Measurements from ENCODE around the gene NUDT3. TPM values are rescaled to one million over a fixed set of nuclear protein-coding genes. Genes with fewer than 3 reads are reported as not detected.

NUDT3 gene
- total RNA-seq, 1 donor from 2014 or later: 29.1 TPM

DNA sequence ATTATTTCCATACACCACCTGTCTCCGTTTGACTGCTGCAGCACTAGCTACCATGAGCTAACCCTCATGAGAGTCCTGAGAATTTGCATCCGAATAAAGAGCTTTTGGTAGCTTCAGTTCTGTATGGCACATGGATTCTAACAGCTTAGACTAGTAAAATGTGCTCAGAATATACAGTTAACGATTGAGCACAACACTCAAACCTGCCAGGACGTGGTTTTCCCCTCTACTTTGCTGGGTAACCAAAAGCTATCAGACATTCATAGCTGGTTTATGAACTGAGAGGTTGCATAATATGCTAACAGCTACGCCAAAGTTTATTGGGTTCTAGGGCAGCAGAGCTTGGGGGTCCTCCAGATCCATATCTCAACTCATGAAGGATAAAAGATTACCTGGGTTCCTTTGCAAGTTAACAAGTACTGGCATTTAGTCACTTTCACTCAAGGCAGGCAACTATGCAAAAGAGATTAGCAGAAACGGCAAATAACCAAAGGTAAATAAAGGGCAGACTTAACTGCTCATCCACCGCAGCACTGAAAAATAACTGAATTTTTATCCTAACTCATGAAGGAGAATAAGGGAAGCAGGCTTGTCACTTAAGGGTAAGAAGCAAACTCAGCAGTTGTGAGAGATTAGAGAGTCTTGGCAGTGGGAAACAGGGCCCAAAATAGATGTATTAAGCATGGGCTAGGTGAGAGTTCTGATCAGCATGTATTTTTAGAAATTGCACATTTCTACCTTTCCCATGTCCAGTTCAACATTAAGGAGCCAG lies 29.4 kb downstream of the NUDT3 start:
- no peaks in the 10 kb centered on the region for H3K27me3 ChIP-seq (ENCODE audit: low read depth)
- no peak overlapping the region for H3K4me3 ChIP-seq
- no peaks in the 10 kb centered on the region for H3K9me3 ChIP-seq
- ATAC-seq (no peak), DNase-seq (no peak)
- intact Hi-C loops (cut with DNase I): no loop called here
- H3K4me1 ChIP-seq: peaks cover 38% of the 10 kb centered on the region
- H3K27ac ChIP-seq: no peak overlapping the region
- TF ChIP-seq, protein P1, sequence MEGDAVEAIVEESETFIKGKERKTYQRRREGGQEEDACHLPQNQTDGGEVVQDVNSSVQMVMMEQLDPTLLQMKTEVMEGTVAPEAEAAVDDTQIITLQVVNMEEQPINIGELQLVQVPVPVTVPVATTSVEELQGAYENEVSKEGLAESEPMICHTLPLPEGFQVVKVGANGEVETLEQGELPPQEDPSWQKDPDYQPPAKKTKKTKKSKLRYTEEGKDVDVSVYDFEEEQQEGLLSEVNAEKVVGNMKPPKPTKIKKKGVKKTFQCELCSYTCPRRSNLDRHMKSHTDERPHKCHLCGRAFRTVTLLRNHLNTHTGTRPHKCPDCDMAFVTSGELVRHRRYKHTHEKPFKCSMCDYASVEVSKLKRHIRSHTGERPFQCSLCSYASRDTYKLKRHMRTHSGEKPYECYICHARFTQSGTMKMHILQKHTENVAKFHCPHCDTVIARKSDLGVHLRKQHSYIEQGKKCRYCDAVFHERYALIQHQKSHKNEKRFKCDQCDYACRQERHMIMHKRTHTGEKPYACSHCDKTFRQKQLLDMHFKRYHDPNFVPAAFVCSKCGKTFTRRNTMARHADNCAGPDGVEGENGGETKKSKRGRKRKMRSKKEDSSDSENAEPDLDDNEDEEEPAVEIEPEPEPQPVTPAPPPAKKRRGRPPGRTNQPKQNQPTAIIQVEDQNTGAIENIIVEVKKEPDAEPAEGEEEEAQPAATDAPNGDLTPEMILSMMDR (IDR thresholded peaks at IDR 0.05): no peak
- no peaks in the 10 kb centered on the region for H3K36me3 ChIP-seq

DNA sequence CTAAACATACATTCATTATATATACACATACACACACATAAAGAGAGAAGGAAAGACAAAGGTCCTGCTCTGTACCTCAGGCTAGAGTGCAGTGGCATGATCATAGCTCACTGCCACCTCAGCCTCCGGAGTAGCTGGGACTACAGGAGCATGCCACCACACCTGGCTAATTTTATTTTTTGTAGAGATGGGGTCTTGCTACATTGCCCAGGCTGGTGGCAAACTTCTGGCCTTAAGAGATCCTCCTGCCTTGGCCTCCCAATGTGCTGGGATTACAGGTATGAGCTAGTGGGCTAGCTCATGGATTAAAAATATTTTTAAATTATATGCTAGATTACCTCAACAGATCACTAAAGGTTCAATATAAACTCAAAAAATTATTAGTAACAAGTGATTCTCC lies 30.3 kb downstream of the NUDT3 start:
- peaks cover 38% of the 10 kb centered on the region for H3K4me1 ChIP-seq
- intact Hi-C loops (cut with DNase I): no loop called here
- no peak for DNase-seq
- no peak overlapping the region for H3K4me3 ChIP-seq
- ATAC-seq: no peak
- no peaks in the 10 kb centered on the region for H3K36me3 ChIP-seq
- TF ChIP-seq, protein P1 (IDR thresholded peaks at IDR 0.05): no peak
- no peaks in the 10 kb centered on the region for H3K27me3 ChIP-seq (ENCODE audit: low read depth)
- H3K9me3 ChIP-seq: no peaks in the 10 kb centered on the region
- H3K27ac ChIP-seq: no peak overlapping the region

DNA sequence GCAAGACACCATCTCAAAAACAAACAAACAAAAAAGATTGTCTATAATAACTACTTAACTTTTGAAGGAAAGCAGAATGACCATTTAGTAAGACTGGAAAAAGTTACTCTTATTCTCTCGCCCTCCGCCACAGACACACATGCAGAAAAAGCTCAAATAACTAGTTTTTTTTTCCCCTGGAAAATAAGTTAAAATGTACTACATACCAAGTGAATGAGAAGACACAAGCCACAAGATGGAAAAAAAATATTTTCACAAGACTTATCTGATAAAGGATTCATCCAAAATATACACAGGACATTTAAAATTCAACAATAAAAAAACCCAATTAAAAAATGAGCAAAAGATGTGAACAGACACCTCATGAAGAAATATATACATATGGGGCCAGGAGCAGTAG lies 31.9 kb downstream of the NUDT3 start:
- no peaks in the 10 kb centered on the region for H3K36me3 ChIP-seq
- DNase-seq: no peak
- H3K4me3 ChIP-seq: no peak overlapping the region
- peaks cover 33% of the 10 kb centered on the region for H3K4me1 ChIP-seq
- no peak for ATAC-seq
- intact Hi-C loops (cut with DNase I): no loop called here
- H3K9me3 ChIP-seq: no peaks in the 10 kb centered on the region
- no peak overlapping the region for H3K27ac ChIP-seq
- H3K27me3 ChIP-seq (ENCODE audit: low read depth): no peaks in the 10 kb centered on the region
- TF ChIP-seq, protein P1 (IDR thresholded peaks at IDR 0.05): no peak

DNA sequence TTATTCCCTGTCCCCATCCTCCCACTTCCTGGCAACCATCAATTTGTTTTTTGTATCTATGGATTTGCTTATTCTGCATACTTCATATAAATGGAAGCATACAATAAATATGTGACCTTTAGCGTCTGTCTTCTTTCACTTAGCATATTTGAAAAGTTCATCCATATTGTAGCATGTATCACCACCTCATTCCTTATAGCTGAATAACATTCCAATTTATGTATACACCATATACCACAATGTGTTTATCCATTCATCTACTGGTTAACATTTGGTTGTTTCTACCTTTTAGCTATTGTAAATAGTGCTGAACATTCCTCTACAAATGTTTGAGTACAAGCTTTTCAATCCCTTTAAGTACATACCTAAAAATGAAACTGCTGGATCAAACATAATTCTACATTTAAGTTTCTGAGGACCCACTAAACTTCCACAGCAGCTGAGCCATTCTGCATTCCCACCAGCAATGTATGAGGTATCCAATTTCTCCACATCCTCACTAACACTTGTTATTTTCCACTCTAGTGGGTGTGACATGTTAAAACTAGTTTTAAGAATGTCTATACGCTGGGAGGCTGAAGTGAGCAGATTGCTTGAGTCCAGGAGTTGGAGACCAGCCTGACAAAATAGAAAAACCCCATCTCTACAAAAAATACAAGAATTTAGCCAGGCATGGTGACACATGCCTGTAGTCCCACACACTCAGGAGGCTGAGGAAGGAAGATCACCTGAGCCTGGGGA lies 32.9 kb downstream of the NUDT3 start:
- Histone ChIP-seq H3K4me1 (peaks cover 33% of the 10 kb centered on the region), H3K27ac (no peak overlapping the region), H3K27me3 (ENCODE audit: low read depth) (no peaks in the 10 kb centered on the region), H3K4me3 (no peak overlapping the region), H3K36me3 (no peaks in the 10 kb centered on the region), H3K9me3 (no peaks in the 10 kb centered on the region)
- intact Hi-C loops (cut with DNase I): no loop called here
- TF ChIP-seq, protein P1 (IDR thresholded peaks at IDR 0.05): no peak
- DNase-seq: no peak
- ATAC-seq: no peak

DNA sequence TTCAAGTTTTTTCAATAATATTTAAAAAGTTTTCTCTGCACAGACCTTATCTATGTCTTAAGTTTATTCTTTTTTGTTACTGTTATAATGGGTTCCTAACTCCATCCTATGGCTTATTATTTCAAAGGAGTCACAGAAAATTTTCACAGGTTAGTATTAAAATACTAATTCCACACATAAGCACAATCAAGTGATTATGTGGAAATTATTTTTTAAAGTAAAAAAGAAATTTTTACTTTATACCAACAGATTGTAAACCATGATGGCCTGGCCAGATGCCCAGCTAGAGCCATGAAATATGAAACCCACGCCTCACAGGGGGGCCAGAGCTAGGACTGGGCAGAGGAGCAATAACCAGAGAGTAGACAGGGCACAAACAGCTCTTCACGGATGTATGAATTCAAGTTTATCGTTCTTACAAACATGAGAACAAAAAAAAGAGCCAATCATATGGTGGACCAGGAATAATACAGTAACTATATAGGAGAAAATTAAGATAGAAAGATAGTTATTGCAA lies 34.0 kb downstream of the NUDT3 start:
- ATAC-seq: no peak
- no peaks in the 10 kb centered on the region for H3K9me3 ChIP-seq
- intact Hi-C loops (cut with DNase I): no loop called here
- TF ChIP-seq, protein P1 (IDR thresholded peaks at IDR 0.05): no peak
- peaks cover 30% of the 10 kb centered on the region for H3K4me1 ChIP-seq
- H3K27me3 ChIP-seq (ENCODE audit: low read depth): no peaks in the 10 kb centered on the region
- no peak for DNase-seq
- no peaks in the 10 kb centered on the region for H3K36me3 ChIP-seq
- H3K4me3 ChIP-seq: no peak overlapping the region
- H3K27ac ChIP-seq: no peak overlapping the region

Measured in lower lobe of right lung (tissue), 2 donors.